Measurements from ENCODE around the gene NKAIN1.

The NKAIN1 gene

GRCh38 chr1:31159869-31160611 lies 79.6 kb downstream of the NKAIN1 start:
- Mint-ChIP-seq H3K4me1 (ENCODE audit: low read depth) (peaks cover 10% of the 10 kb centered on the region), H3K27me3 (peaks cover 2% of the 10 kb centered on the region), H3K36me3 (no peaks in the 10 kb centered on the region), H3K27ac (no peak overlapping the region), H3K9me3 (ENCODE audit: low read depth) (no peaks in the 10 kb centered on the region), H3K4me3 (no peak overlapping the region)

DNA sequence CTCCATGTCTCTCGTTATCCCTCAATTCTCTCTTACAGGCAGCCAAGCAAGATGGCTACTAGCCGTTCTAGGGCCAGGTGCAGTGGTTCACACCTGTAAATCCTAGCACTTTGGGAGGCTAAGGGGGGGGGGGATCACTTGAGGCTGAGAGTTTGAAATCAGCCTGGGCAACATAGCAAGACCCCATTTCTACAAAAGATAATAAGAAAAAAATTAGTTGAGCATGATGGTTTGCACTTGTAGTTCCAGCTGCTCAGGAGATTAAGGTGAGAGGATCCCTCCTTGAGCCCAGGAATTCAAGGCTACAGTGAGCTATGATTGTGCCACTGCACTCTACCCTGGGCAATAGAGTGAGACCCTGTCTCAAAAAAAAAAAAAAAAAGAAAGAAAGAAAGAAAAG lies 80.4 kb downstream of the NKAIN1 start:
- no peak overlapping the region for H3K4me3 Mint-ChIP-seq
- no peak overlapping the region for H3K27ac Mint-ChIP-seq
- no peaks in the 10 kb centered on the region for H3K9me3 Mint-ChIP-seq (ENCODE audit: low read depth)
- H3K4me1 Mint-ChIP-seq (ENCODE audit: low read depth), result peaks cover 11% of the 10 kb centered on the region
- H3K36me3 Mint-ChIP-seq, result no peaks in the 10 kb centered on the region
- H3K27me3 Mint-ChIP-seq, result peaks cover 2% of the 10 kb centered on the region

GRCh38 chr1:31155216-31155806 lies 84.4 kb downstream of the NKAIN1 start:
- no peaks in the 10 kb centered on the region for H3K9me3 Mint-ChIP-seq (ENCODE audit: low read depth)
- peaks cover 10% of the 10 kb centered on the region for H3K4me1 Mint-ChIP-seq (ENCODE audit: low read depth)
- H3K27me3 Mint-ChIP-seq, result no peaks in the 10 kb centered on the region
- H3K36me3 Mint-ChIP-seq, result no peaks in the 10 kb centered on the region
- peak overlapping the region; percentile 93 for H3K4me3 Mint-ChIP-seq
- peak overlapping the region; percentile 89 for H3K27ac Mint-ChIP-seq

DNA sequence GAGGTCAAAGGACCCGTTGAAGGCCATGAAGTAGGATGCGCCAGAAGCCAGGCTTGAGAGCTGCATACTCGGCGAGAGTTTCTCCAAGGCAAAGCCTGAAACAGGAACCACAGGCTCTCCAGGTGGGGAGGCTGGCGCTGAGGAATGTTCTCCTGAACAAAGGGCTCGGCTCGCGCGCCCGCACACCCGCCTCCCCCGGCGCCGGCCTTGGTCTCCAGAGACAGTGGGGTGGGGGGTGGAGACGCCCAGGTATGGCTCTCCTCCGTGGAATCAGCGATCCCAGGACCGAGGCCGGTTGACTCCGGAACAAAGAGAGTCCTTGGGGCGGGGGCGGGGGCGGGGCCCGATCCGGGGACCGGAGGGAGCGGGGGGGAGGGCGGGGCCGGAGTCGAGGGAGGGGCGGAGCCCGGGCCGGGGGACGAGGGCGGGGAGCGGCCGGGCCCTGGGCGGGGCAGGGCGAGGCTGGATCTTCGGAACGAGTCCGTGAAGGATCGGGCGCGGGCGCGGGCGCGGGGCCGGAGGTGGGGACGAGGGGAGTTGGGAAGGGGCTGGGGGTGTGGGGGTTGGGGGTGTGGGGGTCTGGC lies 85.0 kb downstream of the NKAIN1 start:
- Mint-ChIP-seq H3K27ac (peak overlapping the region; percentile 78), H3K27me3 (no peaks in the 10 kb centered on the region), H3K9me3 (ENCODE audit: low read depth) (no peaks in the 10 kb centered on the region), H3K36me3 (no peaks in the 10 kb centered on the region), H3K4me1 (ENCODE audit: low read depth) (peaks cover 10% of the 10 kb centered on the region), H3K4me3 (peak overlapping the region; percentile 93)

- Mint-ChIP-seq H3K9me3 (ENCODE audit: low read depth) (no peaks in the 10 kb centered on the region), H3K36me3 (no peaks in the 10 kb centered on the region), H3K4me3 (peak overlapping the region; percentile 86), H3K4me1 (ENCODE audit: low read depth) (peaks cover 10% of the 10 kb centered on the region), H3K27ac (peak overlapping the region; percentile 78), H3K27me3 (no peaks in the 10 kb centered on the region)
Observed at GRCh38 chr1:31154000-31154631, 85.6 kb downstream of the NKAIN1 start.

DNA sequence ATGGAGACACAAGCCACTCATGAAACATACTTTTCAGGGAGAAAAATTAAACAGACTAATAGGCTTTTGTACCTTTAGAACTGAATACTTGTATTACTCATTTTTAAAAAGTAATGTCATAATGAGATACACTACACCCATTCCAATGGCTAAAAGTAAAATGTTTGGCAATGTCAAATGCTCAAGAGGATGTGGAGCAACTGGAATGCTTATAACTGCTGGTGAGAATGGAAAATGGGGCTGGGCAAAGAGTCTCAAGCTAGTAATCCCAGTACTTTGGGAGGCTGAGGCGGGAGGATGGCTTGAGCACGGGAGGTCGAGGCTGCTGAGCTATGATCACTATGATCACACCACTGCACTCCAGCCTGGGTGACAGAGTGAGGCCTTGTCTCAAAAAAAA lies 86.3 kb downstream of the NKAIN1 start:
- peak overlapping the region; percentile 44 for H3K4me3 Mint-ChIP-seq
- H3K36me3 Mint-ChIP-seq, result no peaks in the 10 kb centered on the region
- no peaks in the 10 kb centered on the region for H3K27me3 Mint-ChIP-seq
- peaks cover 10% of the 10 kb centered on the region for H3K4me1 Mint-ChIP-seq (ENCODE audit: low read depth)
- H3K27ac Mint-ChIP-seq, result no peak overlapping the region
- H3K9me3 Mint-ChIP-seq (ENCODE audit: low read depth), result no peaks in the 10 kb centered on the region

DNA sequence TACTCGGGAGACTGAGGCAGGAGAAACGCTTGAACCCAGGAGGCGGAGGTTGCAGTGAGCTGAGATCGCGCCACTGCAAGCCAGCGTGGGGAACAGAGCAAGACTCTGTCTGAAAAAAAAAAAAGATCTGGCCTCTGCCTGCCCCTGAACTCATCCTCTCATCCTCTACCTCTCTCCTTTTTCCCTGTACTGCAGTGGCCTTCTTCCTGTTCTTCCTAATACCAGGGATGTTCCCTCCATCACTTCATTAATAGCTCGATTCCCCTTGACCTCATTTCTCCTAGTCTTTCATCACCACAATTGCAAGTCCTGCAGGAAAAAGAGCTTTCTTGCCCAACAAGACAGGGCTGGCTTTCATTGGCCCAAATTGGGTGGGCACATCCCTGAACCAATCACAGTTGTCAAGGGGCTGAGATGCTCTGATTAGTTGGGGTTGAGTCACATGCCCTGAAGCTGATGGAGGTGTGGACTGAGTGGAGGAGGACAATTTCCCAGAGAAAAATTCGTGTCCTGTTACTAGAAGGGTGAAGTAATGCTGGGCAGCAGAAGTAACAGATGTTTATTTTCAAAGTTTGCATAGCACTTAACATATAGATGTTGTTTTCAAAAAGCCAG lies 87.4 kb downstream of the NKAIN1 start:
- no peaks in the 10 kb centered on the region for H3K27me3 Mint-ChIP-seq

GRCh38 chr1:31151402-31151801 lies 88.3 kb downstream of the NKAIN1 start:
- H3K4me1 Mint-ChIP-seq (ENCODE audit: low read depth), result peaks cover 10% of the 10 kb centered on the region
- no peaks in the 10 kb centered on the region for H3K27me3 Mint-ChIP-seq
- no peaks in the 10 kb centered on the region for H3K9me3 Mint-ChIP-seq (ENCODE audit: low read depth)
- no peaks in the 10 kb centered on the region for H3K36me3 Mint-ChIP-seq
- H3K4me3 Mint-ChIP-seq, result no peak overlapping the region
- no peak overlapping the region for H3K27ac Mint-ChIP-seq

More for the DNA sequence above, 87.4 kb downstream of the NKAIN1 start:
- Mint-ChIP-seq H3K27ac (no peak overlapping the region), H3K4me1 (ENCODE audit: low read depth) (peaks cover 10% of the 10 kb centered on the region), H3K36me3 (no peaks in the 10 kb centered on the region), H3K9me3 (ENCODE audit: low read depth) (no peaks in the 10 kb centered on the region), H3K4me3 (no peak overlapping the region)

DNA sequence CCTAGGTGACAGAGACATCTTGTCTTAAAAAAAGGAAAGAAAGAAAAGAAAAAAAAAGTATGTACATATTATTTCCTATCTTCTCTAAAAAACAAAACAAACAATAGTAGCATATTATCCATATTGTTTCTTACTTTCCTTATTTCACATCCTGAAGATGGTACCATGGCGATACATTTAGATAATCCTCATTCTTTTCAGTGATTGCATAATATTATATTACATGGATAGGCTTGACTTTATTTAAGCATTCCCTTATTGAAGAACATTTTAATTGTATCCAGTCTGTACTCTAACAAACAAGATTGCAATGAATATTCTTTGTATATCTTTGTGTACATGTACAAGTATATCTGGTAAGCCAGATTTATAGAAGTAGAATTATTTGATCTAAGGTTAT lies 91.3 kb downstream of the NKAIN1 start:
- Mint-ChIP-seq H3K36me3 (no peaks in the 10 kb centered on the region), H3K4me3 (no peak overlapping the region), H3K27ac (no peak overlapping the region), H3K27me3 (no peaks in the 10 kb centered on the region), H3K9me3 (ENCODE audit: low read depth) (no peaks in the 10 kb centered on the region), H3K4me1 (ENCODE audit: low read depth) (no peaks in the 10 kb centered on the region)

- no peak overlapping the region for H3K4me3 Mint-ChIP-seq
- no peaks in the 10 kb centered on the region for H3K9me3 Mint-ChIP-seq (ENCODE audit: low read depth)
- no peaks in the 10 kb centered on the region for H3K4me1 Mint-ChIP-seq (ENCODE audit: low read depth)
- no peaks in the 10 kb centered on the region for H3K27me3 Mint-ChIP-seq
- no peak overlapping the region for H3K27ac Mint-ChIP-seq
- H3K36me3 Mint-ChIP-seq, result no peaks in the 10 kb centered on the region
Observed at GRCh38 chr1:31145648-31146047, 94.0 kb downstream of the NKAIN1 start.

DNA sequence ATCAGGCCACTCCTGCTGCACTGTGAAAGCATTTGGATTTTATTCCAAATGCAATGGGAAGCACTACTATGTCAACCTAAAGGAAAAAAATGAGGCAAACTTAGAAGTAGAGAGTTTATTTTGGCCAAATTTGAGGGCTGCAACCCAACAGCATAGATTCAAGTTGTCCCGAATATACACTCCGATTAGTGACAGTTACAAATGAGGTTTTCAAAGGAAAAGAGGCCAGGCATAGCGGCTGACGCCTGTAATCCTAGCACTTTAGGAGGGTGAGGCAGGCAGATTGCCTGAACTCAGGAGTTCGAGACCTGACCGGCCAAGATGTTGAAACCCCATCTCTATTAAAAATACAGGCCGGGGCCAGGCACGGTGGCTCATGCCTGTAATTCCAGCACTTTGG lies 95.2 kb downstream of the NKAIN1 start:
- Mint-ChIP-seq H3K4me3 (no peak overlapping the region), H3K27ac (no peak overlapping the region), H3K9me3 (ENCODE audit: low read depth) (no peaks in the 10 kb centered on the region), H3K36me3 (no peaks in the 10 kb centered on the region), H3K27me3 (no peaks in the 10 kb centered on the region), H3K4me1 (ENCODE audit: low read depth) (no peaks in the 10 kb centered on the region)

DNA sequence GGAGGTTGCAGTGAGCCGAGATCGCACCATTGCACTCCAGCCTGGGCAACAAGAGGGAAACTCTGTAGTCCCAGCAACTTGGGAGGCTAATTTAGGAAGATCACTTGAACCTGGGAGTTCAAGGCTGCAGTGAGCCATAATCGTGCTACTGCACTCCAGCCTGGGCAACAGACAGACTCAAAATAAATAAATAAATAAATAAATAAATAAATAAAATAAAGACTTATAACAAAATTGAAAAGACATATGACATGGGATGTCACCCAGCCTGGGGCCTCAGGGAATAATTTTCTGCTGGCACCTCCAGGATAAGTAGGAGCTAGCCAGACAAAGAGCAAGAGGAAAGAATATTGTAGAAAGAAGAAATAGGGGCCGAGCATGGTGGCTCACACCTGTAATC lies 96.2 kb downstream of the NKAIN1 start:
- Mint-ChIP-seq H3K27me3 (no peaks in the 10 kb centered on the region), H3K36me3 (no peaks in the 10 kb centered on the region), H3K9me3 (ENCODE audit: low read depth) (no peaks in the 10 kb centered on the region), H3K27ac (no peak overlapping the region), H3K4me3 (no peak overlapping the region), H3K4me1 (ENCODE audit: low read depth) (no peaks in the 10 kb centered on the region)

- H3K36me3 Mint-ChIP-seq, result no peaks in the 10 kb centered on the region
- H3K27me3 Mint-ChIP-seq, result no peaks in the 10 kb centered on the region
- H3K27ac Mint-ChIP-seq, result no peak overlapping the region
- no peaks in the 10 kb centered on the region for H3K9me3 Mint-ChIP-seq (ENCODE audit: low read depth)
- no peaks in the 10 kb centered on the region for H3K4me1 Mint-ChIP-seq (ENCODE audit: low read depth)
- H3K4me3 Mint-ChIP-seq, result no peak overlapping the region
Observed at GRCh38 chr1:31142406-31142805, 97.3 kb downstream of the NKAIN1 start.

- H3K4me1 Mint-ChIP-seq (ENCODE audit: low read depth), result no peaks in the 10 kb centered on the region
- H3K9me3 Mint-ChIP-seq (ENCODE audit: low read depth), result no peaks in the 10 kb centered on the region
- H3K4me3 Mint-ChIP-seq, result no peak overlapping the region
Observed at GRCh38 chr1:31140299-31140698, 99.4 kb downstream of the NKAIN1 start.

More at GRCh38 chr1:31140299-31140698, 99.4 kb downstream of the NKAIN1 start:
- H3K27ac Mint-ChIP-seq, result no peak overlapping the region
- no peaks in the 10 kb centered on the region for H3K27me3 Mint-ChIP-seq
- no peaks in the 10 kb centered on the region for H3K36me3 Mint-ChIP-seq

Data from activated naive CD8-positive, alpha-beta T cell (primary cell).